CD4-positive, alpha-beta T cell treated with Interleukin-6 for 4 hours (primary cell): Measurements from ENCODE around the gene GRK4.
A peak's percentile ranks its signal among the peaks of the same experiment; 100 is the strongest.
"Not testable (repeated sequence)": the region's sequence is repeated elsewhere in the genome, so short reads cannot be mapped to it uniquely, and the experiment has no call there.

Source experiments
- DNase-seq: peaks from one replicate; pipeline ENCODE4 v3.0.0-alpha.2; 2020; ENCODE audit warnings: mixed read lengths

Gene GRK4

DNA sequence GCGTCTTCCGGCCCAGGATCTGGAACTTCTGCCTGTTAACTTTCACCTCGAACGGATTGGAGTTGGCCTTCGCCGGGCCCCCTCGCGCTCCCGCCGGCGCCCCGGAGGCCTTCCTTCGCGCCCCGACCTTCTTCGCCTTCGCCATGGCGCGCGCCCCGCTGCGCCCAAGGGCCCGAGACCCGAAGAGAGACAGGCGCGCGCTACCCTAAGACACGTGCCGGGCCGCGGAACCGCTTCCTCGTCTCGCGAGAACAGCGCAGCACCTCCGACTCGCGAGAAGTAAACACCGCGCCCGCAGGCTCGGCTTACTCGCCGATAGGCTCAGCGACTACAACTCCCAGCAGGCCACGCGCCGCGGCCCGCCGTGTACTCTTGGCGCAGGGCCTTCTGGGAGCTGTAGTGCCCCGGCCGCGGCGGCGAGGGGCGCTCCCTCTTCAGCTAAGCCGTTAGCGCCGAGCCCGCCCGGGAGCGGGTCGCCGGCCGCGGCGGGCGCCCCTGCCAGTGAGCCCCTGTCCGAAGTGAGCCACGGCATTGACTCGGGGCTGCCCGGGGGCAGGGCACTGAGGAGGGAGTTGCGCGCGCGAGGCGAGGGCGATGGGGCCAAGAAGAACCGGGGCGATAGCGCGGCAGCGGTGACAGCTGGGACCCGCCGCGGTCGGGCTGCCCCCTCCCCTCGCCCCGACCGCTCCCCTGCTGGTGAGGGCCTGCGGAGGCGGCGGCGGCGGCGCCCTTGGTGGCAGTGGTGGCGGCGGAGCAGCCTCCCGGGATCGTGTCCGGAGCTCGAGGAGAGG lies at the start of gene GRK4, which contains the start of gene NOP14:
Gene GRK4 (plus strand): TSS at position 397 of the 791 bp plus-strand sequence. CDS start 500 bp downstream, outside the sequence.
Gene NOP14 (minus strand): TSS at position 232 of the 791 bp plus-strand sequence. CDS start 87 bp downstream, at position 145.
- DNase-seq = peak; percentile 98

DNA sequence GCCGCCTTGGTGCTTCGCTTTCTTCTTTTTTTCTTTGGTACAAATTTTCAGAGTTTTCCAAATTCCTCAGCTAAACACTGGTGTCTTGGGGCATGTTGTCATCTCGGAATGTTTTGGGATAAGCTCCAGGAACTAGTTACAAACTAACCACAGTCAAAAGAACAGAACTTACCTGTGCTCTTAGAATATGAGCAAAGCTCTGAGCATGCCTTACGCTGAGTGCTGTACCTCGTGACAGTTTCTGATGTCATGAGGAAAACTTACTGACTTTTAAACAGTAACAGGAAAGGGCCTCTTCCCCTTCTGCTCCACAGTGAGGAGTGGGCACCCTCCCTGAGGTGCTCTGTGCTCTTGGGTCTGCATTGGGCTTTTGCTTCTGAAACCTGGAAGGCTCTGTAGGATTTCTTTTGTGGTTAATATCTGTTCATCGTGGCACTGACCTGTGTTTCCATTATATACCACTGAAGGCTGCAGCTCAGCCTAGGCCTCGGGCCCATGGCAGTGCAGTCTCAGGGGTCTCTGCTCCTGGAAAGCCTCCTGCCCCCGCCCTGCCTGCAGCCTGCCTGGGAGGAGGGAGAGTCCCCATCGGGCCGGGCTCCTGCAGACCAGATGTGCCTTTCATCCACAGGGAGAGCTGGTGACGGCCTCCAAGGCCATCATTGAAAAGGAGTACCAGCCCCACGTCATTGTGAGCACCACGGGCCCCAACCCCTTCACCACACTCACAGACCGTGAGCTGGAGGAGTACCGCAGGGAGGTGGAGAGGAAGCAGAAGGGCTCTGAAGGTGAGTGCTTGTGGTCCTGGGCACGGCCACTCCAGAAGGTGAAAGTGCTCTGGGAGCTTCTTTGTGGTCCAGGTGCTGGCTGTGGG lies 48.9 kb upstream of the GRK4 start:
- no peak for DNase-seq

DNA sequence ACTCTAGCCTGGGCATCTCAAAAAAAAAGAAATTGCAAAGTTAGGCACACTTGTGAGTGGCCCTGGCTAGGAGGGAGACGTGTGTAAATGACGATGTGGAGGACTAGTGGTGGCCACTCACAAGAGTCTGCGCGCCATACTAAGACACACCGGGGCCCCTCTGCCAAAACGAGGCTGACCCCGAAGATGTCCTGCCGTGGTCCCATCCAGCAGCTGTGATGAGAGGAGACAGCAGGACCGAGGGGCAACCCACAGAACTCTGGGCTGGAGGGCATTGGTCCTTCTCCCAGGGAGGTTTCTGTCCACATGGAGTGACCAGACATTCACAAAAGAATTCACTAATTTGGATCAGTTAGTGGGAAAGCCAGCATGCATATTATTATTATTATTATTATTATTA lies 47.6 kb upstream of the GRK4 start:
- no peak for DNase-seq

DNA sequence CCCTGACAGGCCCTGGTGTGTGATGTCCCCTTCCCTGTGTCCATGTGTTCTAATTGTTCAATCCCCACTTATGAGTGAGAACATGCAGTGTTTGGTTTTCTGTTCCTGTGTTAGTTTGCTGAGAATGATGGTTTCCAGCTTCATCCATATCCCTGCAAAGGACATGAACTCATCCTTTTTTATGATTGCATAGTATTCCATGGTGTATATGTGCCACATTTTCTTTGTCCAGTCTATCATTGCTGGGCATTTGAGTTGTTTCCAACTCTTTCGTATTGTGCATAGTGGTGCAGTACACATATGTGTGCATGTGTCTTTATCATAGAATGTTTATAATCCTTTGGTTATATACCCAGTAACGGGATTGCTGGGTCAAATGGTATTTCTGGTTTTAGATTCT lies 46.7 kb upstream of the GRK4 start:
- DNase-seq = not testable (repeated sequence)

DNA sequence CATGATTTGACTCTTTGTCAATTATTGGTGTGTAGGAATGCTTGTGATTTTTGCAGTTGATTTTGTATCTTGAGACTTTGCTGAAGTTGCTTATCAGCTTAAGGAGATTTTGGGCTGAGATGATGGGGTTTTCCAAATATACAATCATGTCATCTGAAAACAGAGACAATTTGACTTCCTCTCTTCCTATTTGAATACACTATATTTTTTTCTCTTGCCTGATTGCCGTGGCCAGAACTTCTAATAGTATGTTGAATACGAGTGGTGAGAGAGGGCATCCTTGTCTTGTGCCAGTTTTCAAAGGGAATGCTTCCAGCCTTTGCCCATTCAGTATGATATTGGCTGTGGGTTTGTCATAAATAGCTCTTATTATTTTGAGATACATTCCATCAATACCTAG lies 45.1 kb upstream of the GRK4 start:
- DNase-seq = not testable (repeated sequence)

DNA sequence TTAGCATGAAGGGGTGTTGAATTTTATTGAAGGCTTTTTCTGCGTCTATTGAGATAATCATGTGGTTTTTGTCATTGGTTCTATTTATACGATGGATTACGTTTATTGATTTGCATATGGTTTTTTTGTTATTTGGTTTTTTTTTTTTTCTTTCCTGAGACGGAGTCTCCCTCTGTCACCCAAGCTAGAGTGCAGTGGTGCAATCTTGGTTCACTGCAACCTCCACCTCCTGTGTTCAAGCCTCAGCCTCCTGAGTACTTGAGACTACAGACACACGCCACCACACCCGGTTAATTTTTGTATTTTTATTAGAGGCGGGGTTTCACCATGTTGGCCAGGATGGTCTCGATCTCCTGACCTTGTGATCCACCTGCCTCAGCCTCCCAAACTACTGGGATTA lies 44.7 kb upstream of the GRK4 start:
- not testable (repeated sequence) for DNase-seq

DNA sequence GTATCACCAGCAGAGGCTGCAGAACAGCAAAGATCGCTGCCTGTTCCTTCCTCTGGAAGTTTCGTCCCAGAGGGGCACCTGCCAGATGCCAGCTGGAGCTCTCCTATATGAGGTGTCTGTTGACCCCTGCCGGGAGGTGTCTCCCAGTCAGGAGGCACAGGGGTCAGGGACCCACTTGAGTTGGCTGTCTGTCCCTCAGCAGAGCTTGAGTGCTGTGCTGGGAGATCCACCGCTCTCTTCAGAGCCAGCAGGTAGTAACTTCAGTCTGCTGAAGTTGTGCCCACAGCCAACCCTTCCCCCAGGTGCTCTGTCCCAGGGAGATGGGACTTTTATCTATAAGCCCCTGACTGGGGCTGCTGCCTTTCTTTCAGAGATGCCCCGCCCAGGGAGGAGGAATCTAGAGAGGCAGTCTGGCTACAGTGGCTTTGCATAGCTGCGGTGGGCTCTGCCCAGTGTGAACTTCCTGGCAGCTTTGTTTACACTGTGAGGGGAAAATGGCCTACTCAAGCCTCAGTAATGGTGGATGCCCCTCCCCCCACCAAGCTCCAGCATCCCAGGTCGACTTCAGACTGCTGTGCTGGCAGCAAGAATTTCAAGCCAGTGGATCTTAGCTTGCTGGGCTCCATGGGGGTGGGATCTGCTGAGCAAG lies 40.8 kb upstream of the GRK4 start:
- DNase-seq = peak; percentile 35

DNA sequence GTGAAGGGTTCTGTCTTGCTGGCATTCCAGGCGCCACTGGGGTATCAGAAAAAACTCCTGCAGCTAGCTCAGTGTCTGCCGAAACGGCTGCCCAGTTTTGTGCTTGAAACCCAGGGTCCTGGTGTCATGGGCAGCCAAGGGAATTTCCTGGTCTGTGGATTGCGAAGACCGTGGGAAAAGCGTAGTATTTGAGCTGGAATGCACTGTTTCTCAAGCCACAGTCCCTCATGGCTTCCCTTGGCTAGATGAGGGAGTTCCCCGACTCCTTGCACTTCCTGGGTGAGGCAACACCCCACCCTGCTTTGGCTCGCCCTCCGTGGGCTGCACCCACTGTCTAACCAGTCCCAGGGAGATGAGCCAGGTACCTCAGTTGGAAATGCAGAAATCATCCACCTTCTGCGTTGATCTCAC lies 40.2 kb upstream of the GRK4 start:
- DNase-seq = no peak

DNA sequence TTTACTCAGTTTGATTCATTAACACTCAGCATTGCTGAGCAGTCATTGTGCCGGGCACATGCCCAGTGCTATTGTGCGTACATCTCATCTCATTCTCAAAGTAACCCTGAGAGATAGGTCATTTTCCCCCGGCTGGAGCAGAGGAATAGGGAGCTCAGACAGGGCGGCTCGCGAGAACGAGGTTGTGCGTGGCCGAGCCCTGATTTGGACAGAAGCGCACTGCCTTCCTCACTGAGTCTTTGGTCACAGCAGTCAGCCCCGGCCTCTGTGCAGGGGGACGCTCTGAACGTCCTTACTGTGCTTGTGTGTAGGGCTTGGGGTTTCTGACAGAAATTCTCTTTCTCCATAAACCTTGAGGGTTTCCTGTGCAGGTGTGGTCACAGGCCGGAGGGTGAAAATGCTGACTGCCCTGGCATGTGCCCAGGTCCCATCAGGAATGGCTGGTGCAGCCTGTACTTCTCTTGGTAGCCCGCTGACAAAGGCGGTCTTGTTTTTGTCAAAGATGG lies 39.6 kb upstream of the GRK4 start:
- DNase-seq = no peak

DNA sequence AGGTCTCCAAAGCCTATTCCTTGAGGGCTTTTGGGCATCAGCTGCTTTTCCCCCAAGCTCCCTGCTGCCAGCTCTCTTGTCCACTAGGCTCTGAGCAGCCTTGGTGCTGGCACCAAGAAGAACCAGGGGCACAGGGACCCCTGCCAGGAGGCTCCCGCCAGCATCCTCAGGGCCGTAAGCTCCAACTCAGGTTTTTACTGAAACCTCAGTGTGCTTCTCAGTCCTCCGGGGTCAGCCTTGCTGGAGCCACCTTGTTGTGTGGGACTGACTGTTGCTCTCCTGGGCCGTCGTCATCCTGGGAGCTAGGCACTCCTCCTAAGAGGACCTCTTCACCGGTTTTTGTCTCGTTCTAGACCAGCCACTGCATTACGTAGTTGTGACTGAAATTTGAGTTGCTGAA lies 39.1 kb upstream of the GRK4 start:
- DNase-seq = no peak

DNA sequence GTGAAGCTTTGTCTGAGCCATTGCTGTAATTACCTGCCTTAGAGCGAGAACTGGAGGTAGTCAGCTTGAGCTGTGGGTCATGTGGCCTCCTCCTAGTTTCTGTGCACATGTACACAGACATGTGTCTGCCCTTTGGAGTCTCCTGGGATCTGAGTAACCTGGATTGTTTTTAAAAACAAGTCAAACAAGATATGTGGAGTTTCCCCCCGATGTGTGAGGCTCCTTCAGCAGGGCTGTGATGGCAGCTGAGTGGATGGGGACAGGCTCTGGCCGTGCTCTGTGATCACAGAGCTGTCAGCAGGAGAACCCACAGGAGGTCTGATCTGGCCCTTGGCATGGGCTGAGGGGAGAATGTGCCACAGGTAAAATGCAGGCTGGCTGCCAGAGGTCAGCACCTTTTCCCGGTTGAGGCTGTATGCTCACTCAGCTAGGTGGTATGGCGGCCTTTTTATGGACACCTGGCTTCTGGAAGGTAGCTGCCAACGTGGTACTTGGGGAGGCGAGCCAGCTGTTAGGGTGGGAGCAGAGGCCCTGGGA lies 38.5 kb upstream of the GRK4 start:
- DNase-seq = no peak

DNA sequence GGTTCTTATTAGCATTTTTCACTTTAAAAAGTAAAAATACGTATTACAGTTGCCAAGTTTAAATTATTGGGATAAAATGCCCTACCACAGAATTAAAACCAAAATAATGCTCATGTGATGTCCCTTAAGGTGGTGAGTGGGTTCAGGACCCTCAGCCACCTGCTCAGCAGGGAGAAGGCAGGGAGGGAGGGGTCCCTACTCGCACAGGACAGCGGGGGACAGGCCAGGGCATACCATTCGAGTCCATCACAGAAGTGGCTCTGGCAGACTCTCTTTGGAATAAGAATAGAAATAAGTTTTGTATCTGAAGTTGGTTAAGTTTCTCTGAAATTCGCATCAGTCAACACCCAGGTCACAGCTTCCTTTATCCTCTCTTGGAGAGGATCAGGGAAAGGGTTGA lies 37.9 kb upstream of the GRK4 start:
- no peak for DNase-seq

DNA sequence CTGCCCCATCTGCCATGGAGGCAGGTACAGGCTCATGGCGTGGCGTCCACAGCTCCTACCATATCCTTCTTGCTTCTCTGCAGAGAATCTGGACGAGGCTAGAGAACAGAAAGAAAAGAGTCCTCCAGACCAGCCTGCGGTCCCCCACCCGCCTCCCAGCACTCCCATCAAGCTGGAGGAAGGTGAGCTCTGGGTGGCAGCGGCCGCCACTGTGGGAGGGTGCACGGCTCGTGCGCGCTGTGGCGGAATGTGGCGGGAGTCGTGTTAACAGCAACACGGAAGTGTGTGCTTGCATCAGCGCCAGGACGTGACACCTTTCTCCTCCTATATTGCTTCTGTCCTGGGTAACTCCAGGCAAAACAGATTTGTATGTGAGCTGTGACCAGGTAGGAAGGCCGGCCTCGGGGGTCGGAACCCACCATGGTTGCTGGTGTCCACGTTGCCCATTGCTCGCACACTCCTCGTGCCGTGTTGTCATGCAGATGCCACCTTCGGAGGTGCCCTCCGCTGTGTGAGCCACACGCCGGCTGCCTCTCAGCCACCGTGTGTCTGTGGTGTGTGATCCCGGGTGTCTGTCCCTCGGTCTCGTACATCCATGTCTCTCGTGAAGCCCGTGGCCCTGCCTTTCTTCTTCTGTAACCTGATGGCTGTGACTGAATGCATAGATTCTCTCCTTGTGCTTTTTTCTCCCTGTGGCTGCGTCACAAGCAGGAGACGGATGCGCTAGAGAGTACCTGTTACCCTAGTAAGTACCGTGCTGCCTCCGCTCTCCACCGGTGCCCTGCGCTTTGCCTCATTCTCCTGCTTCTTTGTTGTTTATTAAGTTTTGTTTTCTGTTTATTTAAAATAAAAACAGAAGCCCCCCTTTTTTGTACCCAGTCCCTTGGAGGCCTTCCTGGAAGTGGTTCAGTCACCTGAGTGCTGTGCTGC lies 37.2 kb upstream of the GRK4 start:
- no peak for DNase-seq

DNA sequence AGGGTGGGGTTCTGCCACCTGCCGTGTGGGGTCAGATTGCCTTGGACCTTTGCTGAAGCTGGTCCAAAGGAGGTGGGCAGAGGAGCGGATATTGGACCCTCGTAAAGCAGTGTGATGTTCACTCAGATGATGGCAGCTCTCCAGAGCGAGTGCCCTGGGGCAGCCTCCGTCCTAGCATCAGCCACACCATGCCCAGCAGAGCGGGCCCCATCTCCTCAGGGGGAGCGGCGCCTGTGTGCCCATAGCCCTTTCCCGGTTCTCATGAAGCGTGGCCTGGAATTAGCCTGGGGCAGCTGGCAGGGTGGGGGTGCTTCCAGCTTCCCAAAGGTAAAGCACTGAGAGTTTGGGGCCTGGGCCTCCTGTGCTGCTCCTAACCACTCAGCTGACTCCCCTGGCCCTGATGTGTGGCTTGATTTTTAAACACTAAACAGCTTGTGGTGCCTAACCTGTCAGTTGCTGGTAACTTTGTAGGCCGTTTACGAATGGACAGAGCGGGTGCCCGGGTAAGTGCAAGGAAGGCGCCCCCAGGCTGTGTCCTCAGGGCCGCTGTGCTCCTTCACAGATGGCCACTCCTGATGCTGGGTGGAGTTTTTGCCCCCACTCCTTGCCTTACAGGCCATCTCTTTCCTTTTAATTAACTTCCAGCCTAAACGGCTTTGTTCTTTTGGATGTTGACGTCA lies 36.2 kb upstream of the GRK4 start:
- no peak for DNase-seq

DNA sequence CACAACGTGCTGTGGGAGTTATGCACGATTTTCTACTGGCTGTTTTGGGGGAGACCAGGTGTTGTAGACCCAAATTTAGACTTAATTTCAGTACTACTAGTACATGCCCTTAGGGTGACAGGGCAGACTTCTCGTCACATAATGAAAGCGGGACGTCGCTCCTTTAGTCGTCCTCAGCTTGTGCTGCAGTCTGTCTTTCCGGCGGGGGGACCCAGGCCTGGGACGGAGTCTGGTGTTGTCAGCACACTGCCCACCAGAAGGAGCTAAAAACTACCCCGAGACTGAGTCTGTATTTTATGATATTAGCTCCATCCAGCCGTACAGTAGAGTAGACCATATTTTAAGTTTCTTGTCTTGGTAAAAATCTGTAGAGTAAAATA lies 35.7 kb upstream of the GRK4 start:
- DNase-seq = no peak

DNA sequence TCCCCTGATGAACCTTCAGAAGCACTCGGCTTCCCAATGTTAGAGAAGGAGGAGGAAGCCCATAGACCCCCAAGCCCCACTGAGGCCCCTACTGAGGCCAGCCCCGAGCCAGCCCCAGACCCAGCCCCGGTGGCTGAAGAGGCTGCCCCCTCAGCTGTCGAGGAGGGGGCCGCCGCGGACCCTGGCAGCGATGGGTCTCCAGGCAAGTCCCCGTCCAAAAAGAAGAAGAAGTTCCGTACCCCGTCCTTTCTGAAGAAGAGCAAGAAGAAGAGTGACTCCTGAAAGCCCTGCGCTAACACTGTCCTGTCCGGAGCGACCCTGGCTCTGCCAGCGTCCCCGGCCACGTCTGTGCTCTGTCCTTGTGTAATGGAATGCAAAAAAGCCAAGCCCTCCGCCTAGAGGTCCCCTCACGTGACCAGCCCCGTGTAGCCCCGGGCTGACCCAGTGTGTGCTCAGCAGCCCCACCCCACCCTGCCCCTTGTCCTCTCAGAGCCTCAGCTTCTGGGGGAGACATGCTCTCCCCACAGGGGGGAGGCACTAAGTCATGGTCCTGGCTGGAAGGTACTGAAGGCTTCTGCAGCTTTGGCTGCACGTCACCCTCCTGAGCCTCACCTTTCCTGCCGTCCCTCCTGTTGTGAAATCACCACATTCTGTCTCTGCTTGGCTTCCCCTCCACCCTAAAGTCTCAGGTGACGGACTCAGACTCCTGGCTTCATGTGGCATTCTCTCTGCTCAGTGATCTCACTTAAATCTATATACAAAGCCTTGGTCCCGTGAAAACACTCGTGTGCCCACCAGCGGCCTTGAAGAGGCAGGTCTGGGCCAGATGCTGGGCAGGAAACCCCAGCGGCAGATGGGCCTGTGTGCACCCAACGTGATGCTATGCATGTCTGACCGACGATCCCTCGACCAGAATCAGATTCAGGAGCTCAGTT lies 34.9 kb upstream of the GRK4 start:
- DNase-seq = no peak

DNA sequence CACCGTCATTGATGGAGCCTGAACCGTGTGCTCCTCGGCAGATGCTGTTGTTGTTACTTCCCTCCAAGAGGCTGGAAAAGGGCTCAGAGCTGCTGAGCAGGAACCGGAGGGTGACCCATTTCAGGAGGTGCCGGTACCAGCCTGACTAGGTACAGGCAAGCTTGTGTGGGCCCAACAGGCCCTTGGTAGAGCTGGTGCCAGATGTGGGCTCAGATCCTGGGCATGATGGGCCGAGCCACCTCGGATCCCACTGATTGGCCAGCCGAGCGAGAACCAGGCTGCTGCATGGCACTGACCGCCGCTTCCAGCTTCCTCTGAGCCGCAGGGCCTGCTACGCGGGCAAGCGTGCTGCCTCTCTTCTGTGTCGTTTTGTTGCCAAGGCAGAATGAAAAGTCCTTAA lies 33.9 kb upstream of the GRK4 start:
- no peak for DNase-seq

DNA sequence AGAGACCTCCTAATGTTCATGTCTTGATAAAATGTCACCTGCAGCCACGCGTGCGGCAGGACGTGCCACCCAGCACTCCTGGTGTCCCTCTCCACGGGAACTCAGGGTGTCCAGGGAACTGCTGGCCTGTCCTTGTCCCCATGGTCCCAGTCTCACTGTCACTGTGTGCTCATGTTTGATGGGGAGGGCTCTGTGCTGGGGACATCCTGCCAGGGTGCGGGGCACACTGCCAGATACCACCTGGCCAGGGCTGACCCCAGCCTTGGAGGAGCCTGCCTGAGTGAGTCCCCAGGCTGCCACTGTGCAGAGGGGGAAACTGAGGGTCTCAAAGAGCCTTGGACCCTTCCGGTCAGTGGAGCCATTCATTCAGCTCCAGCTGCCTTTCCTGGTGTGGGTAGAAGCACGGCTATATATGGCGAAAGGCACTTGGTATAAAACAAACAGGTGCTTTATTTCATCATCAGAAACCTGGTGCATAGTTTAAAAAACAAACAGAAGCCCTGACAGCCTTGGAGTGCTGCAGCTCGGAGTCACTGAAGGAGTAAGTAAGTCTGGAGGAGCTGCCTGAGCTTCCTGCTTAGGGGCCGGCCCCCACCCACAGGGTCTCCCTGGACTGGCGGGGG lies 33.1 kb upstream of the GRK4 start:
- no peak for DNase-seq

DNA sequence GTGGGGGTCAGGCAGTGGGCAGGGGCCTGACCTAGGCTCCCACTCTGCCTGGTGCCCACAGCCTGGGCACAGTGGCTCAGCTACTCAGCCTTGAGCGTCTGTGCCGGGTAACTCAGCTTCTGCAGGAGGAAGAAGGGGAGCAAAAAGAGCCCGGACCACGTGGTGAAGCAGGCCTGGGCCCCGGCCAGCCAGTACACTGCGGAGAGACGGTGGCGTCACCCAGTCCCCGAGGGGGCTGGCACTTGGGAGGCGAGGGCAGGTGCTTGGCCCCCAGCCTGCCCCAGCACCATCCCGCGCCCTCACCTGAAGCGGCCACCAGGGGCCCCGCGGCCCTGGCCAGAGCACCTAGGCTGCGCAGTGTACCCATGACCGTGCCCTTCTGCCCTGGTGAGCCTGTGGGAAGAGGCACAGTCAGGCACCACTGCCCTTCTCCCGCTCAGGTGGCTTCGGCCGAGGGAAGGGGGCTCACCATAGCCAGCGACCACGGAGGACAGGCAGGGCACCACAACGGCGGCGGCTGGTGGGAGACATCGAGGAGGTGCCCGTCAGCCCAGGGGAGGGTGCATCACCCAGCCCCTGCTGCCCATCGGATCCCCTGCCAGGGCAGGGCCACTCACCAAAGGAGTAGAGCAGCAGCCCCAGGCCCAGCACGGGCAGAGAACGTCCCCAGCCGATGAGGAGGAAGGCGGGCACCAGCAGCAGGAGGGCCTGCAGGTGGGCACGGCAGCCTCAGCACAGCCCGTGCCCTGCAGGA lies 32.4 kb upstream of the GRK4 start:
- no peak for DNase-seq
